Activated CD8-positive, alpha-beta T cell treated with anti-CD3 and anti-CD28 coated beads, Interleukin-2, amount 10 ng/mL, durations not matched to agents 7 days and 5 days (primary cell): ENCODE measurements around the gene MINDY4. TPM values are rescaled to one million over a fixed set of nuclear protein-coding genes. Genes with fewer than 3 reads are reported as not detected.

Experiments
- ATAC-seq: fragments of 150-1000 bp; cut with Tn5 transposase; one replicate; pipeline ENCODE4 v1.10.0; 2021; ENCODE audit warnings: moderate library complexity
- CTCF ChIA-PET: fragments of 350-600 bp; sonication (Branson Sonifier 250); formaldehyde crosslinking; loops from one replicate; lab custom pipeline; 2021; ENCODE audit warnings: antibody characterized with exemption; lab: Charles Lee
- POLR2A ChIA-PET: fragments of 350-600 bp; sonication (Branson Sonifier 250); formaldehyde crosslinking; loops from one replicate; lab custom pipeline; 2021; ENCODE audit warnings: antibody characterized with exemption; lab: Charles Lee
- DNase-seq: peaks from one replicate; pipeline ENCODE4 v3.0.0-alpha.2; 2020
- H3K27ac Mint-ChIP-seq: one replicate; pipeline ENCODE4 v1.8.0; 2021; ENCODE audit warnings: mild to moderate bottlenecking, mixed read lengths
- H3K27me3 Mint-ChIP-seq: one replicate; pipeline ENCODE4 v1.8.0; 2021; ENCODE audit warnings: low read depth, mixed read lengths
- H3K36me3 Mint-ChIP-seq: one replicate; pipeline ENCODE4 v1.8.0; 2021; ENCODE audit warnings: low read depth, mixed read lengths
- H3K4me1 Mint-ChIP-seq: one replicate; pipeline ENCODE4 v1.8.0; 2021; ENCODE audit warnings: low read depth, mixed read lengths
- H3K4me3 Mint-ChIP-seq: one replicate; pipeline ENCODE4 v1.8.0; 2021; ENCODE audit warnings: mild to moderate bottlenecking, mixed read lengths
- H3K9me3 Mint-ChIP-seq: one replicate; pipeline ENCODE4 v1.8.0; 2022; ENCODE audit warnings: mixed read lengths; ENCODE audit not compliant: insufficient read depth
- total RNA-seq, 2 experiments: library from RNA; stranded (reverse); gene quantifications; one replicate each; pipeline ENCODE4 v1.2.3, GENCODE V29; 2021

MINDY4 gene
- total RNA-seq, 2 experiments from 2014 or later = 1.3 to 1.5 TPM

- no peaks in the 10 kb centered on the region for H3K36me3 Mint-ChIP-seq
- ATAC-seq (no peak), DNase-seq (no peak)
- ChIA-PET CTCF (no interaction called here), POLR2A (no interaction called here)
- H3K27me3 Mint-ChIP-seq = no peaks in the 10 kb centered on the region
- no peak overlapping the region for H3K4me3 Mint-ChIP-seq
- no peaks in the 10 kb centered on the region for H3K9me3 Mint-ChIP-seq
- peaks cover 24% of the 10 kb centered on the region for H3K4me1 Mint-ChIP-seq
- no peak overlapping the region for H3K27ac Mint-ChIP-seq
Observed at GRCh38 chr7:30879139-30880124, 108.2 kb downstream of the MINDY4 start.

GRCh38 chr7:30880125-30880720 is 109.0 kb downstream of the MINDY4 start:
- H3K9me3 Mint-ChIP-seq = no peaks in the 10 kb centered on the region
- DNase-seq = no peak
- ATAC-seq = no peak
- ChIA-PET POLR2A (no interaction called here), CTCF (no interaction called here)
- no peak overlapping the region for H3K27ac Mint-ChIP-seq
- no peaks in the 10 kb centered on the region for H3K27me3 Mint-ChIP-seq
- no peak overlapping the region for H3K4me3 Mint-ChIP-seq
- H3K4me1 Mint-ChIP-seq = peaks cover 19% of the 10 kb centered on the region
- H3K36me3 Mint-ChIP-seq = no peaks in the 10 kb centered on the region

GRCh38 chr7:30880941-30881340 is 109.7 kb downstream of the MINDY4 start:
- Mint-ChIP-seq H3K27ac (no peak overlapping the region), H3K27me3 (no peaks in the 10 kb centered on the region), H3K4me1 (peaks cover 12% of the 10 kb centered on the region), H3K4me3 (no peak overlapping the region), H3K9me3 (no peaks in the 10 kb centered on the region), H3K36me3 (no peaks in the 10 kb centered on the region)
- DNase-seq (no peak), ATAC-seq (no peak)
- ChIA-PET POLR2A (no interaction called here), CTCF (no interaction called here)

GRCh38 chr7:30881448-30881847 is 110.2 kb downstream of the MINDY4 start:
- POLR2A ChIA-PET = no interaction called here
- ATAC-seq (no peak), DNase-seq (no peak)
- H3K27me3 Mint-ChIP-seq = no peaks in the 10 kb centered on the region
- CTCF ChIA-PET = no interaction called here
- H3K9me3 Mint-ChIP-seq = no peaks in the 10 kb centered on the region
- H3K27ac Mint-ChIP-seq = no peak overlapping the region
- H3K4me3 Mint-ChIP-seq = no peak overlapping the region
- no peaks in the 10 kb centered on the region for H3K36me3 Mint-ChIP-seq
- peaks cover 7% of the 10 kb centered on the region for H3K4me1 Mint-ChIP-seq

GRCh38 chr7:30884881-30885280 is 113.7 kb downstream of the MINDY4 start:
- no peak overlapping the region for H3K4me3 Mint-ChIP-seq
- ATAC-seq = no peak
- H3K36me3 Mint-ChIP-seq = no peaks in the 10 kb centered on the region
- DNase-seq = no peak
- H3K27ac Mint-ChIP-seq = no peak overlapping the region
- no peaks in the 10 kb centered on the region for H3K9me3 Mint-ChIP-seq
- CTCF ChIA-PET = no interaction called here
- H3K4me1 Mint-ChIP-seq = no peaks in the 10 kb centered on the region
- H3K27me3 Mint-ChIP-seq = no peaks in the 10 kb centered on the region
- POLR2A ChIA-PET = no interaction called here

GRCh38 chr7:30886608-30887011 is 115.4 kb downstream of the MINDY4 start:
- H3K4me3 Mint-ChIP-seq = no peak overlapping the region
- POLR2A ChIA-PET = no interaction called here
- ATAC-seq (no peak), DNase-seq (no peak)
- peaks cover 3% of the 10 kb centered on the region for H3K27me3 Mint-ChIP-seq
- CTCF ChIA-PET = interaction anchor here (1.3 kb wide), 1 partner anchor 10 kb away, joined by 4 read pairs; no protein-coding TSS in a partner anchor
- no peaks in the 10 kb centered on the region for H3K36me3 Mint-ChIP-seq
- H3K27ac Mint-ChIP-seq = no peak overlapping the region
- no peaks in the 10 kb centered on the region for H3K9me3 Mint-ChIP-seq
- no peaks in the 10 kb centered on the region for H3K4me1 Mint-ChIP-seq

- H3K4me3 Mint-ChIP-seq = no peak overlapping the region
- H3K27ac Mint-ChIP-seq = no peak overlapping the region
- no peak for ATAC-seq
- no peaks in the 10 kb centered on the region for H3K36me3 Mint-ChIP-seq
- ChIA-PET CTCF (no interaction called here), POLR2A (no interaction called here)
- H3K27me3 Mint-ChIP-seq = peaks cover 3% of the 10 kb centered on the region
- no peaks in the 10 kb centered on the region for H3K9me3 Mint-ChIP-seq
- H3K4me1 Mint-ChIP-seq = no peaks in the 10 kb centered on the region
- no peak for DNase-seq
Observed at GRCh38 chr7:30887464-30887872, 116.3 kb downstream of the MINDY4 start.

GRCh38 chr7:30888747-30889146 is 117.5 kb downstream of the MINDY4 start:
- POLR2A ChIA-PET = no interaction called here
- H3K27ac Mint-ChIP-seq = no peak overlapping the region
- no peaks in the 10 kb centered on the region for H3K36me3 Mint-ChIP-seq
- H3K27me3 Mint-ChIP-seq = peaks cover 3% of the 10 kb centered on the region
- H3K4me1 Mint-ChIP-seq = no peaks in the 10 kb centered on the region
- CTCF ChIA-PET = no interaction called here
- DNase-seq = no peak
- H3K4me3 Mint-ChIP-seq = no peak overlapping the region
- H3K9me3 Mint-ChIP-seq = no peaks in the 10 kb centered on the region
- no peak for ATAC-seq

- ChIA-PET CTCF (no interaction called here), POLR2A (no interaction called here)
- Mint-ChIP-seq H3K4me1 (no peaks in the 10 kb centered on the region), H3K27ac (no peak overlapping the region), H3K9me3 (no peaks in the 10 kb centered on the region), H3K4me3 (no peak overlapping the region), H3K36me3 (no peaks in the 10 kb centered on the region), H3K27me3 (peaks cover 3% of the 10 kb centered on the region)
- DNase-seq (no peak), ATAC-seq (no peak)
Observed at GRCh38 chr7:30890226-30890625, 119.0 kb downstream of the MINDY4 start.

GRCh38 chr7:30893357-30893756 is 122.1 kb downstream of the MINDY4 start:
- DNase-seq (no peak), ATAC-seq (no peak)
- POLR2A ChIA-PET = no interaction called here
- Mint-ChIP-seq H3K4me3 (no peak overlapping the region), H3K9me3 (no peaks in the 10 kb centered on the region), H3K4me1 (no peaks in the 10 kb centered on the region), H3K27me3 (peaks cover 3% of the 10 kb centered on the region), H3K36me3 (no peaks in the 10 kb centered on the region), H3K27ac (no peak overlapping the region)
- CTCF ChIA-PET = no interaction called here

- H3K4me1 Mint-ChIP-seq = no peaks in the 10 kb centered on the region
Observed at GRCh38 chr7:30894009-30894408, 122.8 kb downstream of the MINDY4 start.

GRCh38 chr7:30894866-30895605 is 123.8 kb downstream of the MINDY4 start:
- Mint-ChIP-seq H3K27ac (no peak overlapping the region), H3K36me3 (no peaks in the 10 kb centered on the region), H3K9me3 (no peaks in the 10 kb centered on the region), H3K4me1 (no peaks in the 10 kb centered on the region), H3K4me3 (no peak overlapping the region), H3K27me3 (peaks cover 2% of the 10 kb centered on the region)
- CTCF ChIA-PET = no interaction called here
- DNase-seq (no peak), ATAC-seq (no peak)
- POLR2A ChIA-PET = no interaction called here

More at GRCh38 chr7:30894009-30894408, 122.8 kb downstream of the MINDY4 start:
- Mint-ChIP-seq H3K27ac (no peak overlapping the region), H3K36me3 (no peaks in the 10 kb centered on the region), H3K9me3 (no peaks in the 10 kb centered on the region), H3K4me3 (no peak overlapping the region), H3K27me3 (peaks cover 3% of the 10 kb centered on the region)
- ATAC-seq (no peak), DNase-seq (no peak)
- ChIA-PET POLR2A (no interaction called here), CTCF (no interaction called here)
